Measurements from ENCODE around the gene TXNDC5. TPM values are rescaled to one million over a fixed set of nuclear protein-coding genes. Genes with fewer than 3 reads are reported as not detected.

The TXNDC5 gene
- total RNA-seq, 1 donor = 365 TPM

DNA sequence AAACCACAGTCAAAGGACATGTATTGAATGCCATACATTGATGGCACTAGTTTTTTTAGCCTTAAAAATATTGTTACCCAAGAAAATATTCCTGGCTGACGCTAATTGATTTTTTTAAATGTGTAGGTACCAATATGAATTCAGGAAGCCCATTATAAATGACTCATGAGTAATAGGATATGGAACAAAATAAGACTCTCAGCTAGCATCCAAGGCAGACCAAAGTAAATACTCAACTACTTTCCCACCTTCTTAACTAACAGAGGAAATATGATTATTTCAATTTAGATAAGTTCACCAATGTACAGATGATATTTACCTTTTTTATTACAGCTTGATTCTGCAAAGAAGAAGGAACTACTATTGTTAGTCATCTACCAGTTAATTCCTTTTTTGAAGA, 43.2 kb upstream of the TXNDC5 start:
- no peak for DNase-seq (ENCODE audit: low read depth)
- no peak overlapping the region for H3K4me3 ChIP-seq (ENCODE audit: low read depth, low read length)
- TF ChIP-seq, protein P1, sequence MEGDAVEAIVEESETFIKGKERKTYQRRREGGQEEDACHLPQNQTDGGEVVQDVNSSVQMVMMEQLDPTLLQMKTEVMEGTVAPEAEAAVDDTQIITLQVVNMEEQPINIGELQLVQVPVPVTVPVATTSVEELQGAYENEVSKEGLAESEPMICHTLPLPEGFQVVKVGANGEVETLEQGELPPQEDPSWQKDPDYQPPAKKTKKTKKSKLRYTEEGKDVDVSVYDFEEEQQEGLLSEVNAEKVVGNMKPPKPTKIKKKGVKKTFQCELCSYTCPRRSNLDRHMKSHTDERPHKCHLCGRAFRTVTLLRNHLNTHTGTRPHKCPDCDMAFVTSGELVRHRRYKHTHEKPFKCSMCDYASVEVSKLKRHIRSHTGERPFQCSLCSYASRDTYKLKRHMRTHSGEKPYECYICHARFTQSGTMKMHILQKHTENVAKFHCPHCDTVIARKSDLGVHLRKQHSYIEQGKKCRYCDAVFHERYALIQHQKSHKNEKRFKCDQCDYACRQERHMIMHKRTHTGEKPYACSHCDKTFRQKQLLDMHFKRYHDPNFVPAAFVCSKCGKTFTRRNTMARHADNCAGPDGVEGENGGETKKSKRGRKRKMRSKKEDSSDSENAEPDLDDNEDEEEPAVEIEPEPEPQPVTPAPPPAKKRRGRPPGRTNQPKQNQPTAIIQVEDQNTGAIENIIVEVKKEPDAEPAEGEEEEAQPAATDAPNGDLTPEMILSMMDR (IDR thresholded peaks at IDR 0.05; ENCODE audit: insufficient read depth, low read depth, low read length) = no peak

DNA sequence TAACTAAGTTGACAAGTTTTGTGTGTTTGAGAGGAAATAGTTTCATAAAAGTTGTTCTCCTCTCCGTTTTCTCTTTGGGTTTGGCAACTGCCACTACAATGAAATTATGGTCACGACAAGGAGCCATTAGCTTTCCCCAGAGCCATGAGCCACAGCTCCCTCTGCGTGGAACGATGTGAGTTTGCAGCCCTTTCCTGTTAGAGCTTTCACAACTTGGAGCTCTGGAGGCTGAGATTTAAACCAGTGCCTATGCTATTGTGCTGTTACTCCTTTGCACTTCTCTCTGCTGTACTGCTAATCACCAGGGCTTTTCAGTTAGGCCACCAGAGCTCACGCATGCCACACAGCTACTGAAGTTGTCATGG, 29.3 kb upstream of the TXNDC5 start:
- H3K4me3 ChIP-seq (ENCODE audit: low read depth, low read length) = no peak overlapping the region
- TF ChIP-seq, protein P1 (IDR thresholded peaks at IDR 0.05; ENCODE audit: insufficient read depth, low read depth, low read length) = no peak
- no peak for DNase-seq (ENCODE audit: low read depth)

DNA sequence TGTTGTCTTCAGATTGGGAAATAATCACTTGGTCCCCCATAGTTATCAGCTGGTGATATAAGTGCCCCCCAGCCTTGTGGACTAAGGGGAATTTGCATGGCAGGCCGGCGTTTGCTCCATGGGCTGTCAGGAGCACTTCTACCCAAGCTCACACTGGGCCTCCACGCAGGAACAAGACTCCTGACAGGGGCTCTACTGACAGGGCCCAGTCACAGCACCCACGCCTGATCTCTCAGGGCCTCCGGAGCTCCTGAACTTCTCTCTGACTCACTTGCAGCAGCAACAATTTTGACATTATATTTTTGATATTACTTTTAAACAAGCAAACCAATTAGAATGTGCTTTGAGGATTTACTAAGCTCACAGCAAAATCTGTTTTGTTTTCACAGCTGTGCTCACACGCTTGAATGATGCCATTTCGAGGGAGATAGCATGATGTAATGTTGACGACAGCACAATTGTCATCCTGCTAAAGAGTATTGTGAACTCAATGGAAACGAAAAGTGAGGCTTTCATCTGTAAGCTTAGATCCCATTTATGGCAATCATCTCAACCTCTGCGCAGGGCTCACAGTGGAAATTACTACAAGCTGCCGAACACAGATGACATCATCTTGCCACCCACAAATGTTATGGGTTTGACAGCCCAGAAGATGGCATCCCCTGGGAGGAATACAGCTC, 28.7 kb upstream of the TXNDC5 start:
- no peak for DNase-seq (ENCODE audit: low read depth)
- no peak overlapping the region for H3K4me3 ChIP-seq (ENCODE audit: low read depth, low read length)
- TF ChIP-seq, protein P1 (IDR thresholded peaks at IDR 0.05; ENCODE audit: insufficient read depth, low read depth, low read length) = no peak

DNA sequence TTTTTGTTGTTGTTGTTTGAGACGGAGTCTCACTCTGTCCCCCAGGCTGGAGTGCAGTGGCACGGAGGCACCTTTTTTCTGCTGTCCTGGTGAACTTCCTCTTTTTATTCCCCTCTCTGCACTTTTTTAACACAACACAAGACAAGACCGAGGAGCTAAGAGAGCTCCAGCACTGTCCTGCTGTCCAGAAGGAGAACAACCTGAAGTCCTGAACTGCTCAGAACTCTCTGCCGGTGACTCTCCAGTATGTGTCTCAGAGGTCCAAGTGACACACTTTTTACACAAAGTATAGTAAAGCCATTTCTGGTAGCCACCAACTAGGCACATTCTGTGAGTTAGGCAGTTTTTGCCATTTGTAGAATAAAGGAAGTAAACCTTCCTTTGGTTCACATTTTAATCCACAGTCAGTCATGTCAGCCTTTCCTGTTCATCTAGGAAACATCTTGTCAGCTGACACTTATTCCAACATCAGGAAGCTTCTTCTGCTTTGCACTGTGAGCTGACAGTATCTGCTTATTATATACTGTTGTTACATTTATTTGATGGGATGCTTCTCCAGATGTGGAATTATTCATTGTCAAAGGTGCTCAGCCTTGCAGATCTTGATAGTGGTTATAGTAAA, 28.1 kb upstream of the TXNDC5 start:
- no peak overlapping the region for H3K4me3 ChIP-seq (ENCODE audit: low read depth, low read length)
- TF ChIP-seq, protein P1 (IDR thresholded peaks at IDR 0.05; ENCODE audit: insufficient read depth, low read depth, low read length) = no peak
- DNase-seq (ENCODE audit: low read depth) = no peak

DNA sequence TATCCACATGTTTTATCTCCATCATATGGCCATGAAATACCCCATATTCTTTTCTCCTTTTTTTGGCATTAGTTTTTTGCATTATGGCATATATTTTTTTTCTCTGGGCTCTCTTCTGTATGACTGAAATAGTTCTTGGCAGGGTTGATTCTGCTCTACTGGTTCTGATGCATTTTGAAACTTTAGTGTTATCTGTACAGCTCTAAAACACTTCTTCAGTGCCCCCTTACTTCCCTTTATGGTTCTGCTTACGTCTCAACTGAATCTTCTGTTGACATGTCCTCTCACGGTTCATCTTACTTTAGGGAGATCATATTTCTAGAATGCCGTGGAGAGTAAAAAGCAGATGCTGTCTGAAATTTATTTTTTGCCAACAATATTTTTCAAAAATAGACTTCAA, 23.2 kb upstream of the TXNDC5 start:
- no peak for DNase-seq (ENCODE audit: low read depth)
- TF ChIP-seq, protein P1 (IDR thresholded peaks at IDR 0.05; ENCODE audit: insufficient read depth, low read depth, low read length) = no peak
- H3K4me3 ChIP-seq (ENCODE audit: low read depth, low read length) = no peak overlapping the region

DNA sequence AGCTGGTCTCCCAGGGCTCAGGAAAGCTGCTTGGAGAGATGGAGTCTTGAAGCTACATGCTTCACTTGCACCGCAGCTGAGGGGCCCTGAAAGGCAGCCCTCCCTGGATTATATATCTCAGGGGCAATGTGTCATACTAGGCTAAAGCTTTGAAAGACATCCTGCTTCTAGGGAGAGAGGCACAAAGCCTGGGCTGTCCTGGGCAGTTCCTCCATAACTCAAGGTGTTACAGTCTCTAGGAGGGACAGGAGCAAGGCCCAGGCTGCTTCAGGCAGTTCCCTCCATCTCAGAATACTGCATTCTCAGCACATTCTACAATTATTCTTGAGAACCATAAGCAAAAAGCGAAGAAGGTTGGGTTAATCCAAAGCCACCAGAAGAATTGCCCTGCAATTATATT, 22.0 kb upstream of the TXNDC5 start:
- no peak overlapping the region for H3K4me3 ChIP-seq (ENCODE audit: low read depth, low read length)
- TF ChIP-seq, protein P1 (IDR thresholded peaks at IDR 0.05; ENCODE audit: insufficient read depth, low read depth, low read length) = no peak

More for the DNA sequence above, 22.0 kb upstream of the TXNDC5 start:
- no peak for DNase-seq (ENCODE audit: low read depth)

All from fibroblast of villous mesenchyme (primary cell).